A673 (cell line): ENCODE data around the gene TMEM214. TPM values are rescaled to one million over a fixed set of nuclear protein-coding genes. Genes with fewer than 3 reads are reported as not detected.

Experiments
- BruUV-seq: library from RNA; stranded (reverse); fragments of 400-500 nt; replicated peaks from 2 replicates; lab custom pipeline; 2021; lab: Mats Ljungman, UMichigan
- CTCF ChIA-PET: fragments of 300-600 bp; sonication (Branson Sonifier 250); formaldehyde crosslinking; loops from one replicate; lab custom pipeline; 2022; ENCODE audit warnings: antibody characterized with exemption; lab: Charles Lee
- POLR2A ChIA-PET: fragments of 300-600 bp; sonication (Branson Sonifier 250); formaldehyde crosslinking; loops from one replicate; lab custom pipeline; 2022; ENCODE audit warnings: antibody characterized with exemption; ENCODE audit not compliant: low non-redundant PET; lab: Charles Lee
- DNase-seq: peaks from one replicate; pipeline ENCODE4 v3.0.0-alpha.2; 2015; ENCODE audit warnings: low spot score
- H3K27ac ChIP-seq: fragments of 200-600 bp; sonication (generic); 2 replicates; pipeline ENCODE4 v1.5.1; 2016; ENCODE audit warnings: mixed run types, low read depth, mild to moderate bottlenecking, mixed read lengths, antibody characterized with exemption, low read length; ENCODE audit not compliant: poor library complexity, severe bottlenecking
- H3K27me3 ChIP-seq: fragments of 200-600 bp; sonication (generic); replicated peaks from 2 replicates; pipeline ENCODE4 v1.6.1; 2017; ENCODE audit warnings: mixed run types, low read depth, mild to moderate bottlenecking, mixed read lengths, antibody characterized with exemption, low read length; ENCODE audit not compliant: insufficient read depth, poor library complexity
- H3K36me3 ChIP-seq: fragments of 200-600 bp; sonication (generic); 2 replicates; pipeline ENCODE4 v1.6.1; 2016; ENCODE audit warnings: mixed run types, mild to moderate bottlenecking, mixed read lengths, antibody characterized with exemption, low read length; ENCODE audit not compliant: insufficient read depth, poor library complexity, severe bottlenecking
- H3K4me1 ChIP-seq: fragments of 200-600 bp; sonication (generic); 2 replicates; pipeline ENCODE4 v1.6.1; 2017; ENCODE audit warnings: mixed run types, mild to moderate bottlenecking, mixed read lengths, antibody characterized with exemption, low read length; ENCODE audit not compliant: insufficient read depth, poor library complexity, severe bottlenecking
- H3K4me3 ChIP-seq: fragments of 200-600 bp; sonication (generic); 2 replicates; pipeline ENCODE4 v1.5.1; 2016; ENCODE audit warnings: low read depth, mixed run types, mild to moderate bottlenecking, mixed read lengths, low read length; ENCODE audit not compliant: poor library complexity, severe bottlenecking
- H3K9me3 ChIP-seq: fragments of 200-600 bp; sonication (generic); 2 replicates; pipeline ENCODE4 v1.6.1; 2016; ENCODE audit warnings: mixed run types, low read depth, mild to moderate bottlenecking, mixed read lengths, antibody characterized with exemption, low read length; ENCODE audit not compliant: poor library complexity, severe bottlenecking
- CTCF ChIP-seq: fragments of 300-800, 200-600 bp; sonication (generic); conservative IDR thresholded peaks from 2 replicates; pipeline ENCODE4 v1.5.1; 2017; ENCODE audit warnings: low read depth, mild to moderate bottlenecking, antibody characterized with exemption, low read length, moderate library complexity, mixed read lengths
- EZH2 ChIP-seq: fragments of 200-600 bp; sonication (generic); IDR thresholded peaks from 2 replicates; pipeline ENCODE4 v1.6.1; 2017; ENCODE audit warnings: borderline replicate concordance, low read depth, mild to moderate bottlenecking, mixed read lengths, antibody characterized with exemption, low read length; ENCODE audit not compliant: poor library complexity, severe bottlenecking
- intact Hi-C: fragments of 100-400 bp; cut with micrococcal nuclease; formaldehyde crosslinking; loops from one replicate; pipeline ENCODE4 v1.10.0; 2022; ENCODE audit not compliant: unreplicated experiment
- total RNA-seq: library from RNA; stranded (reverse); gene quantifications from 2 replicates; pipeline ENCODE4 v1.2.3, GENCODE V29; 2021

TMEM214 gene
- total RNA-seq, 1 experiment from 2014 or later = 76.7 TPM

DNA sequence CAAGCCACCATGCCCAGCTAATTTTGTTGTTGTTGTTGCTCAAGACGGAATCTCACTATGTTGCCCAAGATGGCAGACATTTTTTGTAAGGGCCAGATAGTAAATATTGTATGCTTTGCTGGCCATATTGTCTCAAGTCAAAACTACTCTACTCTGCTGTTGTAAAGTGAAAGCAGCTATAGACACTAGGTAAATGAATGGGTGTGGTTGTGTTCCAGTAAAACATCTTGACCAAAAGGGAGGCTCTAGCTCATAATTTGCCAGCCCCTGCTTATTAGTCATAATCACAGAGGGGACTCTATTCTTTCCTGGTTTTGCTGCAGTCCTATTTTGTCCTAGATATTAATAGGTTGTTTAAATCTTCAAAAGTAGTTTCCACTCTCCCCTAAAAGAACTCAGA lies 37.8 kb upstream of the TMEM214 start:
- H3K9me3 ChIP-seq = no peaks in the 10 kb centered on the region
- DNase-seq = no peak
- BruUV-seq = no TSS peak
- H3K27me3 ChIP-seq = no peaks in the 10 kb centered on the region
- no peak for TF ChIP-seq CTCF
- no peak for TF ChIP-seq EZH2
- no peaks in the 10 kb centered on the region for H3K36me3 ChIP-seq
- H3K27ac ChIP-seq = no peak overlapping the region
- no peaks in the 10 kb centered on the region for H3K4me1 ChIP-seq
- H3K4me3 ChIP-seq = no peak overlapping the region
- ChIA-PET CTCF (no interaction called here), POLR2A (interaction anchor here (0.6 kb wide), 1 partner anchor 11 kb away, joined by 3 read pairs; no protein-coding TSS in a partner anchor)
- intact Hi-C loops = no loop called here

DNA sequence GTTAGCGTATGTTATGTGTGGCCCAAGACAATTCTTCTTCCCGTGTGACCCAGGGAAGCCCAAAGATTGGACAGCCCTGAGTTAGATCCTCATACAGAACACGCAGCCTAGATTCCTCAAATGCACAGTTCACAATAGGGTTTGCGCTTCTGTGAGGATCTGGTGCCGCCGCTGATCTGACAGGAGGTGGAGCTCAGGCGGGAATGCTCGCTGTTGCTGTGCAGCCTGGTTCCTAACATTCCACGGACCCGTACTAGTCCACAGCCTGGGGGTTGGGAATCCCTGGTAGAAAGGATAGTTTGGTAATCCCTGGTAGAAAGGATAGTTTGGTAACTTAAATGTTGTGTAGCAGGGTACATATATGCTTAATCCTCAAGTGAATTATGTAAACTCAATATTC lies 35.4 kb upstream of the TMEM214 start:
- ChIA-PET POLR2A (no interaction called here), CTCF (interaction anchor here (0.6 to 0.8 kb wide), 2 partner anchors 19 to 36 kb away, joined by 4 to 7 read pairs; no protein-coding TSS in a partner anchor)
- H3K9me3 ChIP-seq = no peaks in the 10 kb centered on the region
- H3K27ac ChIP-seq = no peak overlapping the region
- intact Hi-C loops = no loop called here
- no peaks in the 10 kb centered on the region for H3K4me1 ChIP-seq
- H3K27me3 ChIP-seq = no peaks in the 10 kb centered on the region
- TF ChIP-seq CTCF (no peak), EZH2 (no peak)
- BruUV-seq = no TSS peak
- H3K4me3 ChIP-seq = no peak overlapping the region
- DNase-seq = no peak
- H3K36me3 ChIP-seq = no peaks in the 10 kb centered on the region

DNA sequence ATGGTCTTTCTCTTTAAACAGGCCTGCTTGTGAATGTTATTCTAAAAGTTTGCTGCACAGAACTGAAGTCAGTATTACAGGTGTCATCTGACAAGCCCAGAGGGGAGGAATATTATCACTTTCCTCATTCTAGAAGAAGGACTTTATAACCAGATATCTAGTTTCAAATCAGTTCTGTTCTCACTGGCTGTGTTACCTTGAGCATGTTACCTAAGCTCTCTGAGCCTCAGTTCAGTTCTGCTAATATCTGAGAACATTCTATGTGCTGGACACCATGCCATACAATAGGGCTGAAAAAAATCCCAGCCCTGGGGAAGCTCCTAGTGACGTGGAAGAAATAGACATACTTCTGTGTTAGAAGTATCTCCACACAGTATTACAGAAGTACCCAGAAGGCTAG lies 34.4 kb upstream of the TMEM214 start:
- TF ChIP-seq EZH2 = no peak
- TF ChIP-seq CTCF = no peak
- intact Hi-C loops = no loop called here
- Histone ChIP-seq H3K27ac (no peak overlapping the region), H3K4me1 (no peaks in the 10 kb centered on the region), H3K27me3 (no peaks in the 10 kb centered on the region), H3K4me3 (no peak overlapping the region), H3K36me3 (no peaks in the 10 kb centered on the region), H3K9me3 (no peaks in the 10 kb centered on the region)
- DNase-seq = no peak
- ChIA-PET POLR2A (no interaction called here), CTCF (no interaction called here)
- BruUV-seq = no TSS peak
